Ishikawa (cell line): ENCODE results near the gene CENPC.

Experiments
- CREB1 ChIP-seq: IDR thresholded peaks from 2 replicates; pipeline ENCODE4 v1.6.1; 2012; ENCODE audit warnings: low read depth
- EGR1 ChIP-seq: IDR thresholded peaks from 2 replicates; pipeline ENCODE4 v1.6.1; 2012
- EP300 ChIP-seq: IDR thresholded peaks from 2 replicates; pipeline ENCODE4 v1.6.1; 2012; ENCODE audit warnings: borderline replicate concordance
- RAD21 ChIP-seq: IDR thresholded peaks from 2 replicates; pipeline ENCODE4 v1.6.1; 2012; ENCODE audit warnings: low read depth
- REST ChIP-seq: IDR thresholded peaks from 2 replicates; pipeline ENCODE4 v1.6.1; 2012; ENCODE audit warnings: low read depth, mild to moderate bottlenecking
- TCF12 ChIP-seq: IDR thresholded peaks from 2 replicates; pipeline ENCODE4 v1.6.1; 2012; ENCODE audit warnings: low read depth
- TEAD4 ChIP-seq: IDR thresholded peaks from 2 replicates; pipeline ENCODE4 v1.6.1; 2012
- USF1 ChIP-seq: IDR thresholded peaks from 2 replicates; pipeline ENCODE4 v1.6.1; 2012
- YY1 ChIP-seq: IDR thresholded peaks from 2 replicates; pipeline ENCODE4 v1.6.1; 2012; ENCODE audit warnings: low read depth
- ZBTB7A ChIP-seq: IDR thresholded peaks from 2 replicates; pipeline ENCODE4 v1.6.1; 2012; ENCODE audit warnings: low read depth

GRCh38 chr4:67573193-67573592 is 27.9 kb upstream of the CENPC start:
- no peak for TF ChIP-seq ZBTB7A
- no peak for TF ChIP-seq CREB1
- TF ChIP-seq RAD21: no peak
- no peak for TF ChIP-seq YY1
- TF ChIP-seq TCF12: no peak
- no peak for TF ChIP-seq EP300
- no peak for TF ChIP-seq EGR1
- no peak for TF ChIP-seq USF1
- no peak for TF ChIP-seq TEAD4
- no peak for TF ChIP-seq REST
